Measurements from ENCODE around the gene PER3.

The PER3 gene

GRCh38 chr1:7839526-7839925, 55.4 kb downstream of the PER3 start:
- no peak for DNase-seq

GRCh38 chr1:7842517-7842916, 58.4 kb downstream of the PER3 start:
- DNase-seq, result no peak

GRCh38 chr1:7845761-7846160, 61.7 kb downstream of the PER3 start:
- DNase-seq, result peak; percentile 6

GRCh38 chr1:7846656-7847055, 62.6 kb downstream of the PER3 start:
- DNase-seq, result no peak

- DNase-seq, result peak; percentile 49
Observed at GRCh38 chr1:7847599-7847998, 63.5 kb downstream of the PER3 start.

GRCh38 chr1:7850786-7851185, 66.7 kb downstream of the PER3 start:
- no peak for DNase-seq

GRCh38 chr1:7852804-7853683, 69.0 kb downstream of the PER3 start, which contains the start of gene UTS2:
TSS of gene UTS2 (minus strand) at chr1:7853065. CDS start at chr1:7853003, 62 bp downstream.
- DNase-seq, result no peak

GRCh38 chr1:7853684-7854026, 69.6 kb downstream of the PER3 start:
- DNase-seq, result no peak

- DNase-seq, result peak; percentile 4
Observed at GRCh38 chr1:7856345-7856744, 72.3 kb downstream of the PER3 start.

- no peak for DNase-seq
Observed at GRCh38 chr1:7857000-7857399, 72.9 kb downstream of the PER3 start.

- no peak for DNase-seq
Observed at GRCh38 chr1:7857985-7858384, 73.9 kb downstream of the PER3 start.

GRCh38 chr1:7859406-7859805, 75.3 kb downstream of the PER3 start:
- no peak for DNase-seq

- no peak for DNase-seq
Observed at GRCh38 chr1:7860130-7860529, 76.0 kb downstream of the PER3 start.

GRCh38 chr1:7861452-7861851, 77.4 kb downstream of the PER3 start:
- DNase-seq, result no peak

- DNase-seq, result no peak
Observed at GRCh38 chr1:7862211-7863060, 78.3 kb downstream of the PER3 start.

GRCh38 chr1:7863756-7864328, 79.8 kb downstream of the PER3 start:
- DNase-seq, result no peak

GRCh38 chr1:7865978-7866377, 81.9 kb downstream of the PER3 start:
- DNase-seq, result no peak

- no peak for DNase-seq
Observed at GRCh38 chr1:7868070-7868780, 84.1 kb downstream of the PER3 start.

- no peak for DNase-seq
Observed at GRCh38 chr1:7869136-7869920, 85.2 kb downstream of the PER3 start.

GRCh38 chr1:7871136-7871535, 87.0 kb downstream of the PER3 start:
- no peak for DNase-seq

GRCh38 chr1:7873801-7874795, 90.0 kb downstream of the PER3 start:
- no peak for DNase-seq

All from fibroblast of upper back skin (primary cell).